K562 treated with DMSO at 1 percent for 4 hours (cell line): ENCODE results near the gene CARD16. TPM values are rescaled to one million over a fixed set of nuclear protein-coding genes. Genes with fewer than 3 reads are reported as not detected.

Experiments used
- total RNA-seq: library from RNA; unstranded; fragments of 300-600 nt; gene quantifications from 2 replicates; pipeline ENCODE4 v1.2.3, GENCODE V29; 2022; ENCODE audit not compliant: insufficient read depth

Gene CARD16
- not detected in 2 replicates for total RNA-seq

DNA sequence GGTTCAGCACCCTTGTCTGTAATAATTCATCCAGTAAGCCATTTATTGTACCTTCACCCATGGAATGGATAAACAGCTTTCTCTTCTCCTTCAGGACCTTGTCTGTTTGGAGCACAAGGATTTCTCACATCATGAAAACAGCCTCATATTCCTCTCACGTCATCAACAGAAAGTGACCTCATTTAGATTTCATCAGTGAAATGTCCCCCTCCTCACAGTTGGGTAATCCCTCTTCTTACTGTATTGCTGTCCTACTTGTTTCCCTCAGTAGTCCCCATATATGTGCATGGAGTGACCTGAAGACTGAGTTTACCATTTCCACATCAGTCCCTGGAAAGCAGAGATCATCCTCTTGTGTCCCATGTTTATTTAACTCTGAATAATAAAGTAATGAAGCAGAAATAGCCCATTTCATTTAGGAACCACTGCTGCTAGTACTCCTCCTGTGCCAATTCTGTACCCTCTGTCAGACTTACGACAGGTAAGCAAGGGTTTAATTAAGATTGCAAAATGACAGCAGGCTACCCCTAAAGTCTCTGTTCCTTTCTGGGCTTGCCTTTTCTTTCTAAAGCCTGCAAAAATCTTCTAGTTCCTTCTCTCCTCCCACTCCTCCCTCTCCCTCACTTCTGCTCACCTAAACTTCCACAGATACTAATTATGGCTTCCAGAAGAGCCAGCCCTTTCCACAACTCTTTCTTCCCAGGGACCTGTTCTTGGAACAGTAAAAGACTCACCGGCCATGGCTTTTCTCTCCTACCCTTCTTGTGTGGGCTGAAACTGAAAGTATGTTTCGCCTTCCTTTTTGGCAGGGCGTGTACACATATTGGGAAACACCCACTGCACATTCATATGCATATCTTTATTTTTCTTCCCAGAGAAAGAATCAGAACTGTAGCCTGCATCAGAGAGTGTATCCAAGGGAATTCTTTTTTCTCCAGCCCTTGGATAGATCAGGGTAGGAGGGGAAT, at the start of gene CARD16:
Gene CARD16 (minus strand): TSS at position 779 of the 968 bp plus-strand sequence. CDS start 38 bp downstream, at position 741.

DNA sequence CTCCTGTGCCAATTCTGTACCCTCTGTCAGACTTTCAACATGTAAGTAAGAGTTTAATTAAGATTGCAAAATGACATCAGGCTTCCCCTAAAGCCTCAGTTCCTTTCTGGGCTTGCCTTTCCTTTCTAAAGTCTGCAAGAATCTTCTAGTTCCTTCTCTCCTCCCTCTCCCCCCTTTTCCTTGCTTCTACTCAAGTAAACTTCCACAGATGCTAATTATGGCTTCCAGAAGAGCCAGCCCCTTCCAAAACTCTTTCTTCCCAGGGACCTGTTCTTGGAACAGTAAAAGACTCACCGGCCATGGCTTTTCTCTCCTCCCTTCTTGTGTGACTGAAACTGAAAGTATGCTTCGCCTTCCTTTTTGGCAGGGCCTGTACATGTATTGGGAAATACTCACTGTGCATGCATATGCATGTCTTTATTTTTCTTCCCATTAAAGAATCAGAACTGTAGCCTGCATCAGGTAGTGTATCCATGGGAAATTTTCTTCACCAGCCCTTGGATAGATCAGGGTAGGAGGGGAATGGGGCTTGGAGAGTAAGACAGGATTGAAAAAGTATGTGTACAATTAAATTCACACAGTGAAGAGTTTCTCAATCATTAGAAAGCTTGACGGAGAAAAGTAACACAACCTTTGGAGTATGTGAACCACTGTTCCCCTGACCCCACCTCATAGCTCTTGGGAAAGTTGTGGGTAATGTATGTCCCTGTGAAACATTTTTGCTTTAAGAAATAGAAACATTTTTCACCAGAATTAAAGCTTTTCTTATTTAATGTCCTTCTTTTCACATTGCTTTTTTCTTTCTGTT, 10.1 kb downstream of the CARD16 start, which contains the start of gene CASP1:
Gene CASP1 (minus strand): TSS at position 332 of the 808 bp plus-strand sequence. CDS start 31 bp downstream, at position 301.

DNA sequence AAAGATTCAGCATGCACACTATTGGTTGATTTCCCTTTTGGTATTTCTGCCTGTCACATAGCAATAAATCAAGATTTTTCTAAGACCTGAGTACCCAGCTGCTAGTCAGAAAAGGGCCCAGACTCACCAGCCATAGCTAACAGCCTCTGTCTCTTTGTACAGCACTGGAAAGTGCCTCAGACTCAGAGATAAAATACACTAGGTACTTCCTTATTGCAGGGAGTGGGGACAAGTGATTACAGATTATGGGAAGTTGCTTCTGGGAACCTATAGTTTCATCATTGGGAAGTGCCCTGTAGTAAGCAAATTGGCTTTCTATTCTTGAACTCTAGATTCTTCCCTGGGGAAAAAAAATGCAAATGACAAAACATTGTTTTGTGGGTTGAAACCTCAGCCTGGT, 22.1 kb downstream of the CARD16 start, which contains the start of gene CASP5:
Gene CASP5 (minus strand): TSS at position 166 of the 400 bp plus-strand sequence. CDS start 32 bp downstream, at position 134.

Other genes with a start within 250 kb of the CARD16 start
- not detected in 2 replicates for gene CASP12, start 146.9 kb downstream of the CARD16 start, total RNA-seq
- gene CASP4, start 76.8 kb downstream of the CARD16 start, total RNA-seq, result 1.5 and 1.7 TPM in 2 replicates
- not detected in 2 replicates for gene CASP5, start 22.2 kb downstream of the CARD16 start, total RNA-seq
- gene CASP1, start 10.2 kb downstream of the CARD16 start, total RNA-seq, result not detected in 2 replicates
- 0.92 and 1.1 TPM in 2 replicates for gene CARD18, start 94.4 kb upstream of the CARD16 start, total RNA-seq